ENCODE measurements around the gene IGSF21.

DNA sequence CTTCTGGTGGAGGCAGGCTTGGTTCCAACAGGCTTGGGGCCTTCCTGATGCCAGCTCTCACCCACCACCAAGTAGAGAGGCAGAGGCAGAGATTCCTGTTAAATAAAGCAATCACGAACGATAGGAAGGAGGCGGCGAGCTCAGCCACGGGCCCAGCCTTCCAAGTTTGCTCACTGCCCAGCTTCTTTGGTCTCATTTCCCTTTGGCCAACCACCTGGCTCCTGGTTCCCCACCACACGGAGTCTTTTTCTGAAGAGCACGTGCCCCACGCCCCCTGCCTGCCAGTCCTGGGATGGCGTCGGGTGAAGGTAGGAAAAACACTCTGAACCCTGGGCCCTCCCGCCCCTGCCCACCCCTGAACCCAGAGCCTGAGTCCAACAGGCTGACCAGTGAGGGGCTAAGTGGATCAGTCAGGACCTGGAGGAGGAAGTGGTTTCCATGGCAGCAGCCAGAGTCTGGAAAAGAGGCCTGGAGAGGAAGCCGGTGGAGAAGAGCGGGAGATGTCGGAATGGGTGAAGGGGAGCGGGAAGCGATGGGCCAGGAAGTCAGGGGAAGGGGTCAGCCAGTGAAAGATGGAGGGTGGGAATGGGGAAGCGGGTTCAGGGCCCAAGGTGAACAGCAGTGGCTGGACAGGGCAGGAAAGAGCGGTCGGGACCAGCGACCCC lies 214.9 kb downstream of the IGSF21 start:
- TF ChIP-seq EZH2 (IDR thresholded peaks at IDR 0.05): no peak
- no peak for TF ChIP-seq POLR2AphosphoS5 (IDR thresholded peaks at IDR 0.05; ENCODE audit: borderline replicate concordance, low read depth, low read length)

All from SK-N-MC (cell line).